ENCODE results near the gene TBC1D23. TPM values are rescaled to one million over a fixed set of nuclear protein-coding genes. Genes with fewer than 3 reads are reported as not detected.

Gene TBC1D23
- total and polyA plus RNA-seq, 2 of the 13 experiments (the other 11 are each of a cell fraction or from before 2014, with no cell fraction given) = 28.7 to 35.4 TPM

- TF ChIP-seq ZNF513 (CRISPR knock-in tag; conservative IDR thresholded peaks at IDR 0.05) (no peak), USF2 (IDR thresholded peaks at IDR 0.05; ENCODE audit: low read depth, low read length) (no peak), USF2 (CRISPR knock-in tag; IDR thresholded peaks at IDR 0.05; ENCODE audit: borderline replicate concordance) (peak; percentile 21; the same call in 1 of the 2 replicates), ZNF770 (CRISPR knock-in tag; IDR thresholded peaks at IDR 0.05) (no peak), HNF4A (CRISPR knock-in tag; IDR thresholded peaks at IDR 0.05) (peak; percentile 42; the same call in 1 of the 2 replicates), ISL2 (CRISPR knock-in tag; IDR thresholded peaks at IDR 0.05) (no peak), PHF21A (CRISPR knock-in tag; IDR thresholded peaks at IDR 0.05) (peak; percentile 34; the same call in 1 of the 2 replicates), CSRNP2 (CRISPR knock-in tag; conservative IDR thresholded peaks at IDR 0.05; ENCODE audit: low read depth) (no peak), SKI (IDR thresholded peaks at IDR 0.05; ENCODE audit: partially characterized antibody) (peak; percentile 31), ARID3A (IDR thresholded peaks at IDR 0.05; ENCODE audit: low read depth, low read length) (0 out of 2 replicates have a peak, but pooled peaks have one; percentile 14), SOX6 (IDR thresholded peaks at IDR 0.05) (no peak), SOX6 (CRISPR knock-in tag; IDR thresholded peaks at IDR 0.05) (0 out of 2 replicates have a peak, but pooled peaks have one; percentile 42), CCAR2 (optimal IDR thresholded peaks at IDR 0.05; ENCODE audit: low read depth, low read length) (no peak), SAP130 (CRISPR knock-in tag; IDR thresholded peaks at IDR 0.05; ENCODE audit: low read depth) (peak; percentile 51; the same call in 1 of the 2 replicates)
Observed at GRCh38 chr3:100352296-100353231, 91.8 kb downstream of the TBC1D23 start (continued).

Measured in HepG2 (cell line).